ENCODE measurements around the gene SH3TC1. TPM values are rescaled to one million over a fixed set of nuclear protein-coding genes. Genes with fewer than 3 reads are reported as not detected.

Gene SH3TC1
- total RNA-seq, 1 donor from 2014 or later: 20.2 TPM

- DNase-seq: no peak
These were observed 16.8 kb downstream of the SH3TC1 start for GRCh38 chr4:8215641-8216442.

GRCh38 chr4:8216443-8217245 is 17.6 kb downstream of the SH3TC1 start:
- DNase-seq: no peak

GRCh38 chr4:8217246-8217511 is 18.1 kb downstream of the SH3TC1 start:
- DNase-seq: no peak

GRCh38 chr4:8217871-8218270 is 18.8 kb downstream of the SH3TC1 start:
- DNase-seq: no peak

GRCh38 chr4:8218371-8219031 is 19.4 kb downstream of the SH3TC1 start:
- DNase-seq: no peak

- no peak for DNase-seq
These were observed 20.1 kb downstream of the SH3TC1 start for GRCh38 chr4:8219236-8219635.

GRCh38 chr4:8220661-8221450 is 21.8 kb downstream of the SH3TC1 start:
- DNase-seq: no peak

- DNase-seq: no peak
These were observed 22.4 kb downstream of the SH3TC1 start for GRCh38 chr4:8221476-8221875.

GRCh38 chr4:8221985-8222384 is 22.9 kb downstream of the SH3TC1 start:
- DNase-seq: no peak

GRCh38 chr4:8222609-8223388 is 23.7 kb downstream of the SH3TC1 start:
- no peak for DNase-seq

GRCh38 chr4:8224267-8224974 is 25.3 kb downstream of the SH3TC1 start:
- DNase-seq: no peak

- DNase-seq: no peak
These were observed 26.0 kb downstream of the SH3TC1 start for GRCh38 chr4:8224975-8225625.

GRCh38 chr4:8225706-8226443 is 26.8 kb downstream of the SH3TC1 start:
- peak; percentile 56 for DNase-seq

- DNase-seq: no peak
These were observed 28.2 kb downstream of the SH3TC1 start for GRCh38 chr4:8227201-8227770.

GRCh38 chr4:8227771-8228318 is 28.8 kb downstream of the SH3TC1 start:
- no peak for DNase-seq

GRCh38 chr4:8228319-8229250 is 29.5 kb downstream of the SH3TC1 start:
- peak; percentile 61 for DNase-seq

GRCh38 chr4:8229331-8229975 is 30.4 kb downstream of the SH3TC1 start:
- DNase-seq: no peak
